ENCODE results near the gene FCN3.

FCN3 gene

GRCh38 chr1:27342391-27342777, 32.2 kb downstream of the FCN3 start:
- H3K4me3 ChIP-seq (ENCODE audit: low read depth, low read length) = peak overlapping the region; percentile 96
- TF ChIP-seq POLR2A (IDR thresholded peaks at IDR 0.05; ENCODE audit: extremely low read depth, insufficient read length) (no peak), CTCF (IDR thresholded peaks at IDR 0.05; ENCODE audit: low read depth, low read length) (no peak), MAX (IDR thresholded peaks at IDR 0.05; ENCODE audit: low read depth, low read length) (no peak), MYC (IDR thresholded peaks at IDR 0.05; ENCODE audit: low read depth, low read length) (0 out of 2 replicates have a peak, but pooled peaks have one; percentile 10)
- DNase-seq (ENCODE audit: low read depth) = peak; percentile 54

- DNase-seq (ENCODE audit: low read depth) = peak; percentile 96
- TF ChIP-seq CTCF (IDR thresholded peaks at IDR 0.05; ENCODE audit: low read depth, low read length) (no peak), MYC (IDR thresholded peaks at IDR 0.05; ENCODE audit: low read depth, low read length) (peak; percentile 75), MAX (IDR thresholded peaks at IDR 0.05; ENCODE audit: low read depth, low read length) (peak; percentile 67; the same call in 1 of the 2 replicates), POLR2A (IDR thresholded peaks at IDR 0.05; ENCODE audit: extremely low read depth, insufficient read length) (no peak)
- H3K4me3 ChIP-seq (ENCODE audit: low read depth, low read length) = peak within 1 kb of the TSS; percentile 96
Observed at GRCh38 chr1:27341525-27342252, 32.9 kb downstream of the FCN3 start, which contains the start of gene SYTL1. SYTL1 (plus strand) TSS chr1:27342022; CDS start chr1:27345335, 3,313 bp downstream.

- H3K4me3 ChIP-seq (ENCODE audit: low read depth, low read length) = no peak overlapping the region
- TF ChIP-seq CTCF (IDR thresholded peaks at IDR 0.05; ENCODE audit: low read depth, low read length) (no peak), POLR2A (IDR thresholded peaks at IDR 0.05; ENCODE audit: extremely low read depth, insufficient read length) (no peak), MYC (IDR thresholded peaks at IDR 0.05; ENCODE audit: low read depth, low read length) (peak; percentile 36; the same call in 1 of the 2 replicates), MAX (IDR thresholded peaks at IDR 0.05; ENCODE audit: low read depth, low read length) (peak; percentile 36)
- peak; percentile 81 for DNase-seq (ENCODE audit: low read depth)
Observed at GRCh38 chr1:27339213-27339612, 35.4 kb downstream of the FCN3 start.

GRCh38 chr1:27338751-27339150, 35.9 kb downstream of the FCN3 start:
- no peak overlapping the region for H3K4me3 ChIP-seq (ENCODE audit: low read depth, low read length)
- DNase-seq (ENCODE audit: low read depth) = no peak
- TF ChIP-seq MAX (IDR thresholded peaks at IDR 0.05; ENCODE audit: low read depth, low read length) (no peak), CTCF (IDR thresholded peaks at IDR 0.05; ENCODE audit: low read depth, low read length) (no peak), MYC (IDR thresholded peaks at IDR 0.05; ENCODE audit: low read depth, low read length) (no peak), POLR2A (IDR thresholded peaks at IDR 0.05; ENCODE audit: extremely low read depth, insufficient read length) (no peak)

GRCh38 chr1:27336756-27337155, 37.9 kb downstream of the FCN3 start:
- TF ChIP-seq MYC (IDR thresholded peaks at IDR 0.05; ENCODE audit: low read depth, low read length) (no peak), MAX (IDR thresholded peaks at IDR 0.05; ENCODE audit: low read depth, low read length) (no peak), CTCF (IDR thresholded peaks at IDR 0.05; ENCODE audit: low read depth, low read length) (no peak), POLR2A (IDR thresholded peaks at IDR 0.05; ENCODE audit: extremely low read depth, insufficient read length) (no peak)
- no peak for DNase-seq (ENCODE audit: low read depth)
- H3K4me3 ChIP-seq (ENCODE audit: low read depth, low read length) = no peak overlapping the region
